H1 (cell line): ENCODE results near the gene PDE4B. TPM values are rescaled to one million over a fixed set of nuclear protein-coding genes. Genes with fewer than 3 reads are reported as not detected.

Experiments
- CTCF ChIA-PET: fragments of 300-600 bp; sonication (Branson Sonifier 250); formaldehyde crosslinking; loops from one replicate; lab custom pipeline; 2021; ENCODE audit not compliant: partially characterized antibody; lab: Charles Lee
- POLR2A ChIA-PET: fragments of 300-600 bp; sonication (Branson Sonifier 250); formaldehyde crosslinking; loops from one replicate; lab custom pipeline; 2021; ENCODE audit warnings: inconsistent platforms; ENCODE audit not compliant: partially characterized antibody; lab: Charles Lee
- DNase-seq, 2 experiments: peaks; one replicate each; pipeline versions ENCODE4 v3.0.0 to v3.0.0-alpha.2; 2010 to 2022; ENCODE audit warnings: low spot score in 2 of 2, low read depth in 1 of 2, mixed read lengths in 1 of 2
- FAIRE-seq: peaks from 2 replicates; lab custom pipeline; 2011; peaks lifted over from hg19 to GRCh38; lab: Jason Lieb, UNC
- H2AFZ ChIP-seq: 2 replicates; pipeline ENCODE4 v1.8.1; 2012; ENCODE audit warnings: low read length, inconsistent platforms
- H2AK5ac ChIP-seq: 2 replicates; pipeline ENCODE4 v1.6.1; 2013; ENCODE audit warnings: low read depth, low read length
- H2BK120ac ChIP-seq: replicated peaks from 2 replicates; pipeline ENCODE3; 2013; ENCODE audit warnings: low read depth, low read length, inconsistent platforms
- H2BK12ac ChIP-seq: 2 replicates; pipeline ENCODE4 v1.6.1; 2013; ENCODE audit warnings: low read depth, low read length
- H2BK15ac ChIP-seq: 2 replicates; pipeline ENCODE4 v1.6.1; 2013; ENCODE audit warnings: low read length
- H2BK20ac ChIP-seq: 2 replicates; pipeline ENCODE4 v1.6.1; 2013; ENCODE audit warnings: low read length
- H2BK5ac ChIP-seq: 2 replicates; pipeline ENCODE4 v1.6.1; 2013; ENCODE audit warnings: low read depth, low read length
- H3K14ac ChIP-seq: 2 replicates; pipeline ENCODE4 v1.6.1; 2013; ENCODE audit warnings: inconsistent platforms; ENCODE audit not compliant: insufficient read length
- H3K18ac ChIP-seq: 2 replicates; pipeline ENCODE4 v1.6.1; 2013; ENCODE audit warnings: low read length; ENCODE audit errors: extremely low read depth
- H3K23ac ChIP-seq: 2 replicates; pipeline ENCODE4 v1.6.1; 2013; ENCODE audit warnings: inconsistent platforms; ENCODE audit not compliant: insufficient read length
- H3K23me2 ChIP-seq: 2 replicates; pipeline ENCODE4 v1.6.1; 2013; ENCODE audit warnings: low read depth, low read length
- H3K27ac ChIP-seq: 2 replicates; pipeline ENCODE4 v1.6.1; 2011; ENCODE audit warnings: low read depth, low read length, inconsistent platforms
- H3K27me3 ChIP-seq, 4 experiments: replicated peaks in 1 of 4; 1 replicate in 1 of 4; 2 replicates in 3 of 4; pipeline versions ENCODE4 v1.6.1 to v1.8.1; 2011 to 2013; ENCODE audit warnings: low read length in 3 of 4, mild to moderate bottlenecking in 3 of 4, inconsistent platforms in 2 of 4, mixed read lengths in 2 of 4, moderate library complexity in 1 of 4; ENCODE audit not compliant: control insufficient read depth in 3 of 4, insufficient read depth in 3 of 4; ENCODE audit errors: extremely low read depth in 1 of 4
- H3K36me3 ChIP-seq, 4 experiments: 2 replicates each; pipeline versions ENCODE4 v1.6.1 to v1.8.1; 2011 to 2013; ENCODE audit warnings: mild to moderate bottlenecking in 4 of 4, low read length in 3 of 4, moderate library complexity in 2 of 4, control low read depth in 1 of 4, inconsistent platforms in 1 of 4; ENCODE audit not compliant: insufficient read depth in 4 of 4, control insufficient read depth in 2 of 4
- H3K4ac ChIP-seq: replicated peaks from 2 replicates; pipeline ENCODE3; 2013; ENCODE audit warnings: low read length, low read depth, mixed read lengths, inconsistent platforms; ENCODE audit not compliant: insufficient read length
- H3K4me1 ChIP-seq, 4 experiments: replicated peaks in 1 of 4; 1 replicate in 1 of 4; 2 replicates in 3 of 4; pipeline versions ENCODE4 v1.6.1 to v1.8.1; 2011 to 2013; ENCODE audit warnings: low read length in 3 of 4, inconsistent platforms in 2 of 4, mixed read lengths in 1 of 4; ENCODE audit not compliant: insufficient read depth in 4 of 4, control insufficient read depth in 3 of 4
- H3K4me2 ChIP-seq, 2 experiments: 2 replicates each; pipeline versions ENCODE4 v1.6.1 to v1.8.1; 2011 to 2013; ENCODE audit warnings: low read depth in 2 of 2, low read length in 2 of 2, control low read depth in 1 of 2, inconsistent platforms in 1 of 2, mild to moderate bottlenecking in 1 of 2; ENCODE audit not compliant: insufficient read depth in 1 of 2
- H3K4me3 ChIP-seq, 4 experiments: fragments of 200-600, 300-600 bp in 1 of 4; sonication (generic), shearing (Covaris generic), sonication (Bioruptor Twin) in 1 of 4; 2 replicates each; pipeline versions ENCODE4 v1.5.1 to v1.8.1; 2011 to 2016; ENCODE audit warnings: low read length in 4 of 4, low read depth in 3 of 4, control low read depth in 2 of 4, inconsistent platforms in 2 of 4, mild to moderate bottlenecking in 2 of 4, mixed read lengths in 1 of 4, moderate library complexity in 1 of 4; ENCODE audit not compliant: insufficient read depth in 2 of 4; ENCODE audit errors: extremely low read depth in 1 of 4
- H3K56ac ChIP-seq: replicated peaks from 2 replicates; pipeline ENCODE3; 2013; ENCODE audit warnings: low read depth, mild to moderate bottlenecking, mixed read lengths, low read length, inconsistent platforms; ENCODE audit not compliant: insufficient read length
- H3K79me1 ChIP-seq: 2 replicates; pipeline ENCODE4 v1.6.1; 2013; ENCODE audit warnings: low read depth, low read length, control low read depth
- H3K79me2 ChIP-seq, 2 experiments: 2 replicates each; pipeline versions ENCODE4 v1.6.1 to v1.8.1; 2012 to 2013; ENCODE audit warnings: low read length in 2 of 2, mild to moderate bottlenecking in 2 of 2, inconsistent platforms in 1 of 2; ENCODE audit not compliant: insufficient read depth in 2 of 2, control insufficient read depth in 1 of 2
- H3K9ac ChIP-seq, 4 experiments: replicated peaks in 1 of 4; 1 replicate in 1 of 4; 2 replicates in 3 of 4; pipeline versions ENCODE4 v1.6.1 to v1.8.1; 2011 to 2013; ENCODE audit warnings: low read depth in 3 of 4, low read length in 3 of 4, control low read depth in 2 of 4, mild to moderate bottlenecking in 2 of 4, moderate library complexity in 2 of 4, inconsistent platforms in 1 of 4; ENCODE audit errors: extremely low read depth in 1 of 4
- H3K9me3 ChIP-seq, 2 experiments: 2 replicates each; pipeline versions ENCODE4 v1.6.1 to v1.8.1; 2012 to 2013; ENCODE audit warnings: mild to moderate bottlenecking in 2 of 2, moderate library complexity in 2 of 2, control low read depth in 1 of 2, inconsistent platforms in 1 of 2, low read depth in 1 of 2, low read length in 1 of 2, mixed read lengths in 1 of 2; ENCODE audit not compliant: insufficient read depth in 2 of 2
- H4K20me1 ChIP-seq, 2 experiments: replicated peaks in 1 of 2; 2 replicates each; pipeline versions ENCODE3 to v1.8.1; 2011 to 2013; ENCODE audit warnings: inconsistent platforms in 2 of 2, low read length in 2 of 2, mild to moderate bottlenecking in 1 of 2; ENCODE audit not compliant: insufficient read depth in 2 of 2, control insufficient read depth in 1 of 2
- H4K5ac ChIP-seq: 2 replicates; pipeline ENCODE4 v1.6.1; 2013; ENCODE audit warnings: low read length, low read depth, mixed read lengths, inconsistent platforms; ENCODE audit not compliant: insufficient read length
- H4K8ac ChIP-seq: 2 replicates; pipeline ENCODE4 v1.8.0; 2013; ENCODE audit warnings: mild to moderate bottlenecking, moderate library complexity, low read length, inconsistent platforms; ENCODE audit not compliant: insufficient read depth; ENCODE audit errors: extremely low read depth
- H4K91ac ChIP-seq: replicated peaks from 2 replicates; pipeline ENCODE3; 2013; ENCODE audit warnings: low read length, mixed read lengths, inconsistent platforms; ENCODE audit not compliant: insufficient read length
- CEBPB ChIP-seq: IDR thresholded peaks from 2 replicates; pipeline ENCODE4 v1.6.1; 2012; ENCODE audit warnings: low read depth, low read length
- CHD1 ChIP-seq: IDR thresholded peaks from 2 replicates; pipeline ENCODE4 v1.6.1; 2012; ENCODE audit warnings: low read depth, low read length, improper control_type of control experiment
- CHD2 ChIP-seq: IDR thresholded peaks from 2 replicates; pipeline ENCODE4 v1.6.1; 2012; ENCODE audit warnings: low read length, improper control_type of control experiment
- EGR1 ChIP-seq: IDR thresholded peaks from 2 replicates; pipeline ENCODE4 v1.6.1; 2011; ENCODE audit warnings: low read depth, low read length, borderline replicate concordance
- GTF2F1 ChIP-seq: IDR thresholded peaks from 2 replicates; pipeline ENCODE4 v1.6.1; 2012; ENCODE audit warnings: low read depth, low read length, improper control_type of control experiment, borderline replicate concordance
- HDAC2 ChIP-seq, 2 experiments: fragments of 300-600 bp in 1 of 2; sonication (generic) in 1 of 2; IDR thresholded peaks; 2 replicates each; pipeline ENCODE4 v1.6.1; 2011 to 2012; ENCODE audit warnings: low read depth in 2 of 2, low read length in 2 of 2, mild to moderate bottlenecking in 2 of 2, moderate library complexity in 2 of 2, borderline replicate concordance in 1 of 2, inconsistent platforms in 1 of 2
- JUND ChIP-seq: IDR thresholded peaks from 2 replicates; pipeline ENCODE4 v1.6.1; 2011; ENCODE audit warnings: mild to moderate bottlenecking, improper control_type of control experiment, low read length
- MAFK ChIP-seq: IDR thresholded peaks from 2 replicates; pipeline ENCODE4 v1.6.1; 2012; ENCODE audit warnings: low read depth, mild to moderate bottlenecking, improper control_type of control experiment, low read length
- PHF8 ChIP-seq: fragments of 200-600 bp; sonication (generic); conservative IDR thresholded peaks from 2 replicates; pipeline ENCODE4 v1.7.1; 2012; ENCODE audit warnings: low read depth, mild to moderate bottlenecking, inconsistent platforms, low read length, moderate library complexity
- POU5F1 ChIP-seq: IDR thresholded peaks from 2 replicates; pipeline ENCODE4 v1.6.1; 2011; ENCODE audit warnings: low read depth, mild to moderate bottlenecking, low read length, moderate library complexity
- SAP30 ChIP-seq: fragments of 300-600 bp; sonication (generic); IDR thresholded peaks from 2 replicates; pipeline ENCODE4 v1.7.1; 2012; ENCODE audit warnings: low read length, moderate library complexity, mild to moderate bottlenecking, inconsistent platforms; ENCODE audit not compliant: insufficient read depth, insufficient replicate concordance
- SP1 ChIP-seq: IDR thresholded peaks from 2 replicates; pipeline ENCODE4 v1.6.1; 2011; ENCODE audit warnings: low read depth, low read length
- SP4 ChIP-seq: IDR thresholded peaks from 2 replicates; pipeline ENCODE4 v1.6.1; 2012; ENCODE audit warnings: low read length, inconsistent platforms
- SUZ12 ChIP-seq: fragments of 200-600 bp; sonication (generic); IDR thresholded peaks from 2 replicates; pipeline ENCODE4 v1.6.1; 2012; ENCODE audit warnings: mild to moderate bottlenecking, inconsistent platforms, low read length, moderate library complexity, mixed read lengths
- TAF1 ChIP-seq: IDR thresholded peaks from 2 replicates; pipeline ENCODE4 v1.6.1; 2011; ENCODE audit warnings: mild to moderate bottlenecking, low read depth, low read length
- TEAD4 ChIP-seq: IDR thresholded peaks from 2 replicates; pipeline ENCODE4 v1.6.1; 2012; ENCODE audit warnings: low read depth, low read length, inconsistent platforms, mixed read lengths
- WGBS, 2 experiments: shearing (Covaris generic) in 1 of 2; methylation state at CpG; one replicate each; pipeline versions ENCODE4 v1.1.6 to v1.1.7; 2013 to 2015; ENCODE audit warnings: low lambda C conversion rate in 2 of 2, mixed read lengths in 2 of 2, inconsistent platforms in 1 of 2, low coverage in 1 of 2, missing lambda C conversion rate in 1 of 2; ENCODE audit not compliant: insufficient replicate concordance in 2 of 2, insufficient coverage in 1 of 2, insufficient read length in 1 of 2; ENCODE audit errors: extremely low coverage in 1 of 2, missing lambda C conversion rate in 1 of 2; 5-methylcytosine and 5-hydroxymethylcytosine counted together
- polyA plus RNA-seq, 7 experiments: library from polyadenylated mRNA; depleted of rRNA in 3 of 7; stranded (reverse) in 5 of 7; unstranded in 2 of 7; fragments of >200 nt in 5 of 7; fragments of 200-250 nt in 2 of 7; gene quantifications; 1 replicate in 5 of 7; 2 replicates in 1 of 7; 4 replicates in 1 of 7; pipeline versions ENCODE4 v1.2.1 to v1.2.3, GENCODE V29; 2011 to 2013; ENCODE audit warnings: missing spikeins in 2 of 7, mixed read lengths in 2 of 7
- total RNA-seq: library from RNA; stranded (reverse); fragmentation: NEBNext Ultra II Directional; extraction: Animal tissue kit (Norgen Biotek cat#: 25700); gene quantifications from 2 replicates; pipeline ENCODE4 v1.2.1, GENCODE V29; 2021

The PDE4B gene
- total and polyA plus RNA-seq, 2 of the 8 experiments (the other 6 are each of a cell fraction or from before 2014, with no cell fraction given), result 5.0 to 15.1 TPM

- Histone ChIP-seq H2AFZ (no peak overlapping the region), H4K5ac (no peak overlapping the region), H3K9ac (no peak overlapping the region), H3K4me3 (no peak overlapping the region), H3K23ac (no peak overlapping the region), H2BK12ac (no peak overlapping the region), H2BK120ac (no peak overlapping the region), H3K23me2 (no peaks in the 10 kb centered on the region), H2BK20ac (no peak overlapping the region), H3K4me1 (no peaks in the 10 kb centered on the region), H3K27me3 (no peaks in the 10 kb centered on the region), H3K36me3 (no peaks in the 10 kb centered on the region), H3K4ac (no peak overlapping the region), H4K8ac (no peak overlapping the region), H3K56ac (no peak overlapping the region), H2AK5ac (no peak overlapping the region), H4K91ac (no peak overlapping the region), H3K9me3 (no peaks in the 10 kb centered on the region), H4K20me1 (no peaks in the 10 kb centered on the region), H2BK15ac (no peak overlapping the region), H3K79me2 (no peaks in the 10 kb centered on the region), H3K27ac (no peak overlapping the region), H3K79me1 (no peaks in the 10 kb centered on the region), H3K4me2 (no peak overlapping the region), H2BK5ac (no peak overlapping the region)
- ChIA-PET CTCF (interaction anchor here (0.8 to 18.4 kb wide), 8 partner anchors 7 to 528 kb away, joined by 3 to 273 read pairs (median 30); no protein-coding TSS in a partner anchor), POLR2A (interaction anchor here (0.6 kb wide), 1 partner anchor 979 kb away, joined by 3 read pairs; no protein-coding TSS in a partner anchor)
- 86% methylated on average over 1 of the region's 1 CpG; no CpG with 5 or more reads in 1 of the 2 experiments for WGBS, 2 experiments
- no peak for DNase-seq
- no peak for FAIRE-seq
- TF ChIP-seq SP4 (no peak), HDAC2 (IDR thresholded peaks at IDR 0.05; ENCODE audit: borderline replicate concordance in 1 of 2, low read depth in 2 of 2, low read length in 2 of 2) (no peak), PHF8 (no peak), TEAD4 (no peak), CHD2 (no peak), MAFK (no peak), SAP30 (no peak), CEBPB (no peak), GTF2F1 (no peak), POU5F1 (no peak), JUND (no peak), TAF1 (no peak), CHD1 (no peak), EGR1 (no peak), SUZ12 (no peak), SP1 (no peak)
- TF ChIP-seq, all 59 proteins: peak for 0
- Histone ChIP-seq H3K18ac (no peak overlapping the region), H3K14ac (no peak overlapping the region)
Observed at GRCh38 chr1:66245691-66246090, 453.0 kb downstream of the PDE4B start.
